Mucosa of descending colon (tissue), 3 donors: ENCODE results near the gene DNAJB11. TPM values are rescaled to one million over a fixed set of nuclear protein-coding genes. Genes with fewer than 3 reads are reported as not detected.

Source experiments
- ATAC-seq: fragments of 200-7000 bp; cut with Tn5 transposase; one replicate; pipeline ENCODE4 v1.9.1; 2020; ENCODE audit warnings: mild to moderate bottlenecking, moderate library complexity
- DNase-seq, 3 donors: peaks; one replicate each; pipeline ENCODE4 v3.0.0-alpha.2; 2020
- H3K36me3 ChIP-seq: fragments of 200-600 bp; one replicate; pipeline ENCODE4 v1.8.0; 2021; ENCODE audit warnings: low read depth, mild to moderate bottlenecking
- H3K4me1 ChIP-seq: fragments of 200-600 bp; one replicate; pipeline ENCODE4 v1.8.0; 2021; ENCODE audit warnings: low read depth, mild to moderate bottlenecking
- H3K4me3 ChIP-seq: fragments of 200-600 bp; one replicate; pipeline ENCODE4 v1.8.0; 2021; ENCODE audit warnings: mild to moderate bottlenecking
- H3K9me3 ChIP-seq: fragments of 200-600 bp; one replicate; pipeline ENCODE4 v1.8.0; 2021; ENCODE audit warnings: mild to moderate bottlenecking
- CTCF ChIP-seq: fragments of 200-600 bp; IDR thresholded peaks from one replicate; pipeline ENCODE4 v1.8.0; 2022; ENCODE audit warnings: antibody characterized with exemption, mild to moderate bottlenecking
- intact Hi-C, 2 donors: fragments of 100-400 bp; cut with DNase I in 1 of 2; cut with micrococcal nuclease in 1 of 2; formaldehyde crosslinking; loops; one replicate each; pipeline versions ENCODE4 v1.11.0 to v1.11.1; 2022; cut with DNase I, micrococcal nuclease
- total RNA-seq, 3 donors: library from RNA; stranded (reverse); fragmentation: NEBNext Ultra II Directional in 2 of 3; extraction: Animal tissue kit (Norgen Biotek cat#: 25700) in 2 of 3; gene quantifications; one replicate each; pipeline versions ENCODE4 v1.2.1 to v1.2.4, GENCODE V29; 2021 to 2023
- donor health status: DM: no; HTN: no; CAD: no; lungs with moderate emphysema.
- donor health status: DM: no; HTN: no; CAD: no.
- donor health status: DM: no; HTN: yes; CAD: no.

Gene DNAJB11
- total RNA-seq, 3 donors from 2014 or later, result 32.2 to 45.7 (median 34.0) TPM

- Histone ChIP-seq H3K4me3 (no peak overlapping the region), H3K4me1 (no peaks in the 10 kb centered on the region), H3K36me3 (no peaks in the 10 kb centered on the region), H3K9me3 (no peaks in the 10 kb centered on the region)
- no peak for TF ChIP-seq CTCF
- intact Hi-C loops, result no loop called here
- ATAC-seq (peak; percentile 89), DNase-seq (peak in 2 of 3 donors; percentile 19 to 37)
Observed at GRCh38 chr3:186599142-186599784, 28.7 kb downstream of the DNAJB11 start.

GRCh38 chr3:186599785-186600166, 29.3 kb downstream of the DNAJB11 start:
- TF ChIP-seq CTCF, result no peak
- ATAC-seq (no peak), DNase-seq (no peak)
- no peaks in the 10 kb centered on the region for H3K36me3 ChIP-seq
- no peaks in the 10 kb centered on the region for H3K4me1 ChIP-seq
- no peak overlapping the region for H3K4me3 ChIP-seq
- no peaks in the 10 kb centered on the region for H3K9me3 ChIP-seq
- intact Hi-C loops, result no loop called here

- H3K9me3 ChIP-seq, result no peaks in the 10 kb centered on the region
- ATAC-seq (no peak), DNase-seq (no peak)
- H3K36me3 ChIP-seq, result no peaks in the 10 kb centered on the region
- H3K4me1 ChIP-seq, result no peaks in the 10 kb centered on the region
- TF ChIP-seq CTCF, result no peak
- no peak overlapping the region for H3K4me3 ChIP-seq
- intact Hi-C loops, result no loop called here
Observed at GRCh38 chr3:186600896-186601295, 30.4 kb downstream of the DNAJB11 start.

- TF ChIP-seq CTCF, result no peak
- ATAC-seq (no peak), DNase-seq (no peak)
- intact Hi-C loops, result no loop called here
- H3K9me3 ChIP-seq, result no peaks in the 10 kb centered on the region
- no peak overlapping the region for H3K4me3 ChIP-seq
- no peaks in the 10 kb centered on the region for H3K4me1 ChIP-seq
- no peaks in the 10 kb centered on the region for H3K36me3 ChIP-seq
Observed at GRCh38 chr3:186603159-186603558, 32.6 kb downstream of the DNAJB11 start.

GRCh38 chr3:186605078-186605477, 34.6 kb downstream of the DNAJB11 start:
- TF ChIP-seq CTCF, result no peak
- Histone ChIP-seq H3K4me1 (no peaks in the 10 kb centered on the region), H3K4me3 (no peak overlapping the region), H3K9me3 (no peaks in the 10 kb centered on the region), H3K36me3 (no peaks in the 10 kb centered on the region)
- DNase-seq (no peak), ATAC-seq (no peak)
- intact Hi-C loops, result no loop called here
